CD4-positive, alpha-beta memory T cell (primary cell): ENCODE measurements around the gene ADGRF3. TPM values are rescaled to one million over a fixed set of nuclear protein-coding genes. Genes with fewer than 3 reads are reported as not detected.
"Not testable (repeated sequence)": the region's sequence is repeated elsewhere in the genome, so short reads cannot be mapped to it uniquely, and the experiment has no call there.

ENCODE experiments used
- CTCF ChIA-PET: fragments of 350-600 bp; sonication (Branson Sonifier 250); formaldehyde crosslinking; loops from one replicate; lab custom pipeline; 2021; ENCODE audit warnings: inconsistent platforms; ENCODE audit not compliant: partially characterized antibody; lab: Charles Lee
- POLR2A ChIA-PET: fragments of 350-600 bp; sonication (Branson Sonifier 250); formaldehyde crosslinking; loops from one replicate; lab custom pipeline; 2021; ENCODE audit not compliant: partially characterized antibody; lab: Charles Lee
- DNase-seq, 5 donors: peaks; one replicate each; pipeline versions ENCODE4 v3.0.0 to v3.0.0-alpha.2; 2020 to 2022; ENCODE audit warnings: mixed read lengths in 1 of 5
- H3K27ac ChIP-seq: one replicate; pipeline ENCODE4 v1.7.0; 2013; ENCODE audit warnings: low read depth, low read length
- H3K27me3 ChIP-seq: 2 replicates; pipeline ENCODE4 v1.7.0; 2013; ENCODE audit warnings: mild to moderate bottlenecking, low read length, moderate library complexity; ENCODE audit not compliant: insufficient read depth
- H3K36me3 ChIP-seq: 2 replicates; pipeline ENCODE4 v1.7.0; 2013; ENCODE audit warnings: mild to moderate bottlenecking, low read length, moderate library complexity; ENCODE audit not compliant: insufficient read depth
- H3K4me1 ChIP-seq: 2 replicates; pipeline ENCODE4 v1.7.0; 2013; ENCODE audit warnings: mild to moderate bottlenecking, low read length, moderate library complexity; ENCODE audit not compliant: insufficient read depth
- H3K4me3 ChIP-seq, 2 donors: one replicate each; pipeline ENCODE4 v1.7.0; 2013; ENCODE audit warnings: low read length in 2 of 2, mild to moderate bottlenecking in 1 of 2
- H3K9me3 ChIP-seq, 2 donors: one replicate each; pipeline ENCODE4 v1.7.0; 2013; ENCODE audit warnings: low read length in 2 of 2, control low read depth in 1 of 2; ENCODE audit not compliant: control insufficient read depth in 1 of 2
- H3K27ac Mint-ChIP-seq, 7 donors: one replicate each; pipeline ENCODE4 v1.8.0; 2020 to 2021; ENCODE audit warnings: mixed read lengths in 7 of 7, mild to moderate bottlenecking in 6 of 7, inconsistent platforms in 3 of 7, moderate library complexity in 3 of 7
- H3K27me3 Mint-ChIP-seq, 2 donors: one replicate each; pipeline ENCODE4 v1.8.0; 2020 to 2021; ENCODE audit warnings: mixed read lengths in 2 of 2
- H3K36me3 Mint-ChIP-seq, 2 donors: one replicate each; pipeline ENCODE4 v1.8.0; 2020 to 2021; ENCODE audit warnings: mixed read lengths in 2 of 2, inconsistent platforms in 1 of 2, mild to moderate bottlenecking in 1 of 2
- H3K4me1 Mint-ChIP-seq, 4 donors: one replicate each; pipeline ENCODE4 v1.8.0; 2020 to 2021; ENCODE audit warnings: mixed read lengths in 4 of 4, mild to moderate bottlenecking in 1 of 4
- H3K4me3 Mint-ChIP-seq, 8 donors: one replicate each; pipeline ENCODE4 v1.8.0; 2020 to 2021; ENCODE audit warnings: mixed read lengths in 8 of 8, mild to moderate bottlenecking in 7 of 8, moderate library complexity in 6 of 8, inconsistent platforms in 3 of 8
- H3K9me3 Mint-ChIP-seq, 8 donors: one replicate each; pipeline ENCODE4 v1.8.0; 2020 to 2021; ENCODE audit warnings: mixed read lengths in 8 of 8, mild to moderate bottlenecking in 5 of 8, inconsistent platforms in 3 of 8, moderate library complexity in 1 of 8
- intact Hi-C: fragments of 100-400 bp; cut with micrococcal nuclease; formaldehyde crosslinking; loops from one replicate; pipeline ENCODE4 v1.15.1; 2023
- polyA plus RNA-seq, 2 donors: library from polyadenylated mRNA; unstranded; fragments of 300-500 nt; fragmentation: Illumina TruSeq; gene quantifications; one replicate each; pipeline ENCODE4 v1.2.3, GENCODE V29; 2021
- total RNA-seq, 2 experiments: library from RNA; stranded (reverse); gene quantifications; one replicate each; pipeline ENCODE4 v1.2.3, GENCODE V29; 2021

ADGRF3 gene
- total and polyA plus RNA-seq, 4 experiments from 2014 or later, result 0.14 to 1.7 (median 0.97) TPM; not detected in 1

GRCh38 chr2:26268213-26268612, 78.4 kb downstream of the ADGRF3 start:
- H3K4me1 Mint-ChIP-seq, result peaks cover 4 to 10% (median 5%) of the 10 kb centered on the region in 4 donors
- Histone ChIP-seq H3K36me3 (no peaks in the 10 kb centered on the region), H3K27ac (no peak overlapping the region), H3K4me3 (no peak overlapping the region), H3K4me1 (no peaks in the 10 kb centered on the region), H3K9me3 (no peaks in the 10 kb centered on the region), H3K27me3 (no peaks in the 10 kb centered on the region)
- CTCF ChIA-PET, result no interaction called here
- DNase-seq, result no peak
- intact Hi-C loops, result no loop called here
- H3K36me3 Mint-ChIP-seq, result peaks cover 24 to 48% of the 10 kb centered on the region in 2 donors
- no peaks in the 10 kb centered on the region for H3K27me3 Mint-ChIP-seq
- POLR2A ChIA-PET, result no interaction called here
- H3K9me3 Mint-ChIP-seq, result no peaks in the 10 kb centered on the region
- H3K27ac Mint-ChIP-seq, result peak overlapping the region in 2 of 7 donors; percentile 30 to 62
- no peak overlapping the region for H3K4me3 Mint-ChIP-seq

- CTCF ChIA-PET, result interaction anchor here (1.2 to 1.5 kb wide), 2 partner anchors 15 to 66 kb away, joined by 3 read pairs; no protein-coding TSS in a partner anchor
- DNase-seq, H3K27me3 Mint-ChIP-seq, H3K27me3 ChIP-seq, intact Hi-C loops, POLR2A ChIA-PET, H3K9me3 ChIP-seq, H3K4me1 ChIP-seq, H3K9me3 Mint-ChIP-seq, H3K4me3 ChIP-seq, H3K4me1 Mint-ChIP-seq, H3K27ac Mint-ChIP-seq, H3K4me3 Mint-ChIP-seq, H3K27ac ChIP-seq: not testable (repeated sequence)
- H3K36me3 Mint-ChIP-seq, result peaks cover 36 to 48% of the 10 kb centered on the region in 2 donors
- peaks cover 18% of the 10 kb centered on the region for H3K36me3 ChIP-seq
These were observed 87.8 kb downstream of the ADGRF3 start for GRCh38 chr2:26258836-26259235.

Other genes starting within 250 kb of the ADGRF3 start
- 1 to 10 TPM; 3.2 to 3.6 TPM for gene GAREM2, start 173.7 kb downstream of the ADGRF3 start, total RNA-seq
- 1 to 10 TPM in 1 of 2 donors, under 1 TPM in 1; 0.14 to 2.3 TPM for gene GAREM2, start 173.7 kb downstream of the ADGRF3 start, polyA plus RNA-seq
- gene HADHA, start 102.2 kb downstream of the ADGRF3 start, total RNA-seq, result 10 to 100 TPM; 89.1 to 93.6 TPM
- 100 to 1,000 TPM; 119 to 126 TPM for gene HADHA, start 102.2 kb downstream of the ADGRF3 start, polyA plus RNA-seq
- gene HADHB, start 101.8 kb downstream of the ADGRF3 start, total RNA-seq, result 10 to 100 TPM; 58.8 to 67.1 TPM
- 100 to 1,000 TPM in 1 of 2 donors, 10 to 100 TPM in 1; 95.0 to 115 TPM for gene HADHB, start 101.8 kb downstream of the ADGRF3 start, polyA plus RNA-seq
- gene SELENOI, start 646 bp downstream of the ADGRF3 start, total RNA-seq, result 10 to 100 TPM; 19.6 to 20.0 TPM
- 1 to 10 TPM; 2.7 to 3.1 TPM for gene SELENOI, start 646 bp downstream of the ADGRF3 start, polyA plus RNA-seq
- not detected for gene DRC1, start 55.1 kb upstream of the ADGRF3 start, total RNA-seq
- not detected for gene DRC1, start 55.1 kb upstream of the ADGRF3 start, polyA plus RNA-seq
- gene OTOF, start 131.3 kb upstream of the ADGRF3 start, total RNA-seq, result under 1 TPM; 0.84 to 0.91 TPM
- under 1 TPM; 0.55 to 0.82 TPM for gene OTOF, start 131.3 kb upstream of the ADGRF3 start, polyA plus RNA-seq